Ectodermal cell (in vitro differentiated cells): ENCODE results near the gene ALDH1B1.

ENCODE experiments used
- H3K27ac ChIP-seq: 2 replicates; pipeline ENCODE4 v1.7.0; 2013; ENCODE audit warnings: mild to moderate bottlenecking, low read depth, low read length; ENCODE audit not compliant: insufficient read depth, poor library complexity, severe bottlenecking
- H3K27me3 ChIP-seq: 2 replicates; pipeline ENCODE4 v1.7.0; 2013; ENCODE audit warnings: mild to moderate bottlenecking, low read length; ENCODE audit not compliant: insufficient read depth, control insufficient read depth, poor library complexity, severe bottlenecking
- H3K36me3 ChIP-seq: one replicate; pipeline ENCODE4 v1.7.0; 2013; ENCODE audit warnings: low read length; ENCODE audit not compliant: control insufficient read depth, insufficient read depth
- H3K4me1 ChIP-seq: one replicate; pipeline ENCODE4 v1.7.0; 2013; ENCODE audit warnings: low read length; ENCODE audit not compliant: control insufficient read depth, insufficient read depth
- H3K4me3 ChIP-seq: 2 replicates; pipeline ENCODE4 v1.7.0; 2013; ENCODE audit warnings: low read depth, low read length, control low read depth; ENCODE audit not compliant: insufficient read depth
- H3K9me3 ChIP-seq: 2 replicates; pipeline ENCODE4 v1.7.0; 2013; ENCODE audit warnings: mild to moderate bottlenecking, low read length, moderate library complexity; ENCODE audit not compliant: control insufficient read depth
- WGBS, 2 experiments: methylation state at CpG; one replicate each; pipeline ENCODE4 v1.1.7; 2013; ENCODE audit warnings: missing lambda C conversion rate in 2 of 2; 5-methylcytosine and 5-hydroxymethylcytosine counted together

ALDH1B1 gene

GRCh38 chr9:38423973-38424843 lies 31.7 kb downstream of the ALDH1B1 start, which contains the start of gene IGFBPL1:
Gene IGFBPL1, minus strand, starts transcription at chr9:38424454. Its CDS starts 30 bp downstream, at chr9:38424424.
- WGBS, 2 experiments: 1% methylated on average over 113 of the region's 115 CpGs
- peaks cover 39% of the 10 kb centered on the region for H3K27me3 ChIP-seq
- H3K27ac ChIP-seq: no peak within 1 kb of the TSS

GRCh38 chr9:38424918-38425317 lies 32.4 kb downstream of the ALDH1B1 start:
- Histone ChIP-seq H3K9me3 (no peaks in the 10 kb centered on the region), H3K27me3 (peaks cover 39% of the 10 kb centered on the region), H3K4me3 (no peak overlapping the region), H3K36me3 (no peaks in the 10 kb centered on the region), H3K4me1 (peaks cover 31% of the 10 kb centered on the region), H3K27ac (no peak overlapping the region)
- 88 to 92% methylated on average over 4 of the region's 4 CpGs for WGBS, 2 experiments

More at GRCh38 chr9:38423973-38424843, 31.7 kb downstream of the ALDH1B1 start, which contains the start of gene IGFBPL1:
- Histone ChIP-seq H3K9me3 (no peaks in the 10 kb centered on the region), H3K36me3 (no peaks in the 10 kb centered on the region), H3K4me1 (peaks cover 35% of the 10 kb centered on the region), H3K4me3 (peak within 1 kb of the TSS; percentile 47)

DNA sequence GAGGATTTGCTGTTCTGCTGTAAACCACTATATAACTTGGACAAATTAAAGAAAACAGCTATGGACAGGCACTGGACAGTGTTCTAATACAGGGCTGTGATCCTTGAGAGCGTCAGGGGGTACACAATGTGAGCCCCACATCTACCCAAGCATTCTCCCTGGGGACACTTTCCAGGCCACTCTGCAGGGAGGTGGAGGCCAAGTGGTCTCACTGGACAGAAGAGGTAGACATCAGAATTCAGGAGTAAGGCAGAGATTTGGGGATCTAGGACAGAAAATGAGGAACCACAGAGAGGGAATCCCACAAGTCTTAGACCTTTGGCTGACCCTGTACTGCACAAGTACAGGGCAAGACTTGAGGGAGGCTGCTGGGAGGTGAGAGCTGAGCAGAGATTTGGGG lies 35.6 kb downstream of the ALDH1B1 start:
- Histone ChIP-seq H3K4me3 (no peak overlapping the region), H3K4me1 (peaks cover 5% of the 10 kb centered on the region), H3K36me3 (no peaks in the 10 kb centered on the region), H3K27me3 (peaks cover 33% of the 10 kb centered on the region), H3K9me3 (no peaks in the 10 kb centered on the region), H3K27ac (no peak overlapping the region)
- 97 to 100% methylated on average over 1 of the region's 1 CpG for WGBS, 2 experiments

- no peak overlapping the region for H3K4me3 ChIP-seq
- H3K36me3 ChIP-seq: no peaks in the 10 kb centered on the region
- no peak overlapping the region for H3K27ac ChIP-seq
- H3K9me3 ChIP-seq: no peaks in the 10 kb centered on the region
- peaks cover 5% of the 10 kb centered on the region for H3K27me3 ChIP-seq
- H3K4me1 ChIP-seq: no peaks in the 10 kb centered on the region
- WGBS, 2 experiments: 91 to 94% methylated on average over 4 of the region's 4 CpGs
Observed at GRCh38 chr9:38431116-38431515, 38.6 kb downstream of the ALDH1B1 start.

DNA sequence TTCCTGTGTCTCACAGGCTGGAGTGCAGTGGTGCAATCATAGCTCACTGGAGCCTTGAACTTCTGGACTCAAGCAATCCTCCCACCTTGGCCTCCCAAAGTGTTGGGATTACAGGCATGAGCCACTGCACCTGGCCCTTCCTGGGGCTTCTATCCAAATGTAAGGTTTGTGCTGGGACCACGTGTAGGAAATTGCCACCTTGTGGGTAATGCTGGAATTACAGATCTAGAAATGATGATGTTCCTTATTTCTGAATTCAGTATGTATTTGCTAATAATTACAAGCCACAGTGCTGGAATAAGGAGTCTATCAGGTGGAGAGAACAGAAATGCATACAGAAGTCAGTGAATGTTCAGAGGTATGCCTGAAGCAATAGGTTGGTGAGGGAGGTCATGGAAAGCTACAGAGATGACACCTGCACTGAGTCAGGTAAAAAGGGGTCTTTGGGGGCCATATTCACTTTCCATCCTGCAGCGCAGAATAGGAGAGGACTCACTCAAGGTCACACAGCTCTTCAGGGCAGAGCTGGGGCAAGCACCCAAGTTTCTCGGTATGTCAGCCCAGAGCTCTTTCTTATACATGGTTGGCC lies 40.5 kb downstream of the ALDH1B1 start:
- Histone ChIP-seq H3K4me1 (no peaks in the 10 kb centered on the region), H3K9me3 (no peaks in the 10 kb centered on the region), H3K4me3 (no peak overlapping the region), H3K27ac (no peak overlapping the region), H3K27me3 (no peaks in the 10 kb centered on the region), H3K36me3 (no peaks in the 10 kb centered on the region)
- WGBS, 2 experiments: 30 to 33% methylated on average over 3 of the region's 3 CpGs

- Histone ChIP-seq H3K4me3 (no peak overlapping the region), H3K4me1 (no peaks in the 10 kb centered on the region), H3K27me3 (no peaks in the 10 kb centered on the region), H3K27ac (no peak overlapping the region), H3K9me3 (no peaks in the 10 kb centered on the region), H3K36me3 (no peaks in the 10 kb centered on the region)
- 79 to 80% methylated on average over 3 of the region's 3 CpGs for WGBS, 2 experiments
Observed at GRCh38 chr9:38434365-38434764, 41.9 kb downstream of the ALDH1B1 start.

DNA sequence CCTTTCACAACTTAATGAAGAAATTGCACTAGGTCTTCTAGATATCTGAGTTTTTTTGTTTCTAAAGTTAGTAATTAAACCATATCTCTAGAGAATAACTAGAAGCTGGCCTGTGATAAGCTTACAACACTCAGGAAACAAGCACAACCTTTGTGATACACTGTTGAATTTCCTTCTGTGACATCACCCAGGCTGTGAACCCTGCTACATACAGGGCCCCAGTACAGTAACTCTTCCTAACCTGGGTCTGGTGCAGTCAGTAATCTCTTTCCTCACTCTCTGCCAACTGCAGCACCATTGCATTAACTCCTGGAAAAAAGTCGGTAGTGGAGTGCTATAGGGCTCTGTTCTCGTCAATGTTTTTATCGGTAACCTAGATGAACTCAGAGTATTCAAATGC lies 42.4 kb downstream of the ALDH1B1 start:
- Histone ChIP-seq H3K36me3 (no peaks in the 10 kb centered on the region), H3K4me3 (no peak overlapping the region), H3K27me3 (no peaks in the 10 kb centered on the region), H3K9me3 (no peaks in the 10 kb centered on the region), H3K4me1 (no peaks in the 10 kb centered on the region), H3K27ac (no peak overlapping the region)
- 95 to 96% methylated on average over 3 of the region's 3 CpGs for WGBS, 2 experiments

GRCh38 chr9:38435521-38435920 lies 43.0 kb downstream of the ALDH1B1 start:
- no peaks in the 10 kb centered on the region for H3K27me3 ChIP-seq
- H3K9me3 ChIP-seq: no peaks in the 10 kb centered on the region
- H3K27ac ChIP-seq: no peak overlapping the region
- H3K4me1 ChIP-seq: no peaks in the 10 kb centered on the region
- 88 to 89% methylated on average over 2 of the region's 2 CpGs for WGBS, 2 experiments
- no peak overlapping the region for H3K4me3 ChIP-seq
- no peaks in the 10 kb centered on the region for H3K36me3 ChIP-seq

GRCh38 chr9:38436708-38437107 lies 44.2 kb downstream of the ALDH1B1 start:
- Histone ChIP-seq H3K4me3 (no peak overlapping the region), H3K27ac (no peak overlapping the region), H3K9me3 (no peaks in the 10 kb centered on the region), H3K36me3 (no peaks in the 10 kb centered on the region), H3K27me3 (no peaks in the 10 kb centered on the region), H3K4me1 (no peaks in the 10 kb centered on the region)
- WGBS, 2 experiments: 94 to 97% methylated on average over 2 of the region's 2 CpGs

GRCh38 chr9:38437193-38437823 lies 44.8 kb downstream of the ALDH1B1 start:
- WGBS, 2 experiments: 87 to 89% methylated on average over 11 of the region's 11 CpGs
- H3K4me3 ChIP-seq: no peak overlapping the region
- no peaks in the 10 kb centered on the region for H3K4me1 ChIP-seq
- H3K27me3 ChIP-seq: no peaks in the 10 kb centered on the region
- H3K36me3 ChIP-seq: no peaks in the 10 kb centered on the region
- no peak overlapping the region for H3K27ac ChIP-seq
- no peaks in the 10 kb centered on the region for H3K9me3 ChIP-seq
